Thymus (tissue), 2 donors: Measurements from ENCODE around the gene FUCA2. TPM values are rescaled to one million over a fixed set of nuclear protein-coding genes. Genes with fewer than 3 reads are reported as not detected.

Experiments
- polyA plus RNA-seq: library from polyadenylated mRNA; stranded (reverse); fragments of 200-250 nt; gene quantifications from one replicate; pipeline ENCODE4 v1.2.3, GENCODE V29; 2013
- total RNA-seq: library from RNA; stranded (reverse); fragments of 120-200 nt; gene quantifications from one replicate; pipeline ENCODE4 v1.2.4, GENCODE V29; 2013
- donor health status: healthy.

FUCA2 gene
- total and polyA plus RNA-seq, 2 donors: 6.3 to 11.8 TPM

Other genes starting within 250 kb of the FUCA2 start
- 5.1 TPM for gene ADAT2, start 61.0 kb downstream of the FUCA2 start, total RNA-seq
- gene ADAT2, start 61.0 kb downstream of the FUCA2 start, polyA plus RNA-seq: 13.2 TPM
- gene PEX3, start 60.9 kb downstream of the FUCA2 start, total RNA-seq: 21.5 TPM
- 19.4 TPM for gene PEX3, start 60.9 kb downstream of the FUCA2 start, polyA plus RNA-seq
- 9.8 TPM for gene PHACTR2, start 166.2 kb upstream of the FUCA2 start, total RNA-seq
- 5.5 TPM for gene PHACTR2, start 166.2 kb upstream of the FUCA2 start, polyA plus RNA-seq